ENCODE results near the gene TRIM54.

- TF ChIP-seq EZH2 (IDR thresholded peaks at IDR 0.05; ENCODE audit: insufficient read depth, low read length) = no peak
- TF ChIP-seq CTCF (IDR thresholded peaks at IDR 0.05; ENCODE audit: insufficient read depth, low read depth, low read length) = no peak
These were observed 53.1 kb downstream of the TRIM54 start for GRCh38 chr2:27335311-27335710.

Data from astrocyte (in vitro differentiated cells and primary cell).